BE2C (cell line): ENCODE results near the gene PNPLA6.

Source experiments
- DNase-seq: peaks from one replicate; pipeline ENCODE4 v3.0.0-alpha.2; 2020
- H3K27me3 ChIP-seq: fragments of 250-450 bp; sonication (Bioruptor Pico); 2 replicates; pipeline ENCODE4 v1.5.1; 2020; ENCODE audit warnings: mild to moderate bottlenecking
- H3K36me3 ChIP-seq: fragments of 250-450 bp; sonication (Bioruptor Pico); 2 replicates; pipeline ENCODE4 v1.5.1; 2020; ENCODE audit warnings: mild to moderate bottlenecking
- H3K4me1 ChIP-seq: fragments of 250-450 bp; sonication (Bioruptor Pico); 2 replicates; pipeline ENCODE4 v1.5.1; 2020
- H3K4me3 ChIP-seq: 2 replicates; pipeline ENCODE4 v1.5.1; 2011; ENCODE audit warnings: low read depth, low read length
- H3K9me3 ChIP-seq: fragments of 250-450 bp; sonication (Bioruptor Pico); 2 replicates; pipeline ENCODE4 v1.5.1; 2020
- CTCF ChIP-seq: IDR thresholded peaks from 2 replicates; pipeline ENCODE4 v1.5.1; 2012; ENCODE audit warnings: mild to moderate bottlenecking, low read depth, low read length

Gene PNPLA6

GRCh38 chr19:7603919-7604318 lies 68.4 kb downstream of the PNPLA6 start:
- Histone ChIP-seq H3K36me3 (no peaks in the 10 kb centered on the region; the same call in 1 of the 2 replicates), H3K27me3 (no peaks in the 10 kb centered on the region), H3K4me1 (peaks cover 5% of the 10 kb centered on the region; the same call in 1 of the 2 replicates), H3K9me3 (no peaks in the 10 kb centered on the region), H3K4me3 (no peak overlapping the region)
- no peak for DNase-seq
- no peak for TF ChIP-seq CTCF

GRCh38 chr19:7605490-7606222 lies 70.1 kb downstream of the PNPLA6 start:
- Histone ChIP-seq H3K4me3 (no peak overlapping the region), H3K27me3 (no peaks in the 10 kb centered on the region), H3K4me1 (peaks cover 5% of the 10 kb centered on the region; the same call in 1 of the 2 replicates), H3K36me3 (no peaks in the 10 kb centered on the region; the same call in 1 of the 2 replicates), H3K9me3 (no peaks in the 10 kb centered on the region)
- TF ChIP-seq CTCF = no peak
- DNase-seq = peak; percentile 93

- TF ChIP-seq CTCF = no peak
- no peaks in the 10 kb centered on the region for H3K27me3 ChIP-seq
- H3K4me1 ChIP-seq = peaks cover 5% of the 10 kb centered on the region; the same call in 1 of the 2 replicates
- no peaks in the 10 kb centered on the region; the same call in 1 of the 2 replicates for H3K36me3 ChIP-seq
- H3K9me3 ChIP-seq = no peaks in the 10 kb centered on the region
- DNase-seq = no peak
- no peak overlapping the region for H3K4me3 ChIP-seq
These were observed 70.8 kb downstream of the PNPLA6 start for GRCh38 chr19:7606289-7606688.

- Histone ChIP-seq H3K9me3 (no peaks in the 10 kb centered on the region), H3K27me3 (no peaks in the 10 kb centered on the region), H3K4me3 (no peak overlapping the region), H3K36me3 (no peaks in the 10 kb centered on the region; the same call in 1 of the 2 replicates), H3K4me1 (peaks cover 5% of the 10 kb centered on the region; the same call in 1 of the 2 replicates)
- DNase-seq = no peak
- TF ChIP-seq CTCF = no peak
These were observed 71.8 kb downstream of the PNPLA6 start for GRCh38 chr19:7607212-7607873.

GRCh38 chr19:7607874-7608560 lies 72.5 kb downstream of the PNPLA6 start:
- no peak for TF ChIP-seq CTCF
- Histone ChIP-seq H3K4me3 (no peak overlapping the region), H3K36me3 (no peaks in the 10 kb centered on the region; the same call in 1 of the 2 replicates), H3K4me1 (peaks cover 5% of the 10 kb centered on the region; the same call in 1 of the 2 replicates), H3K9me3 (no peaks in the 10 kb centered on the region), H3K27me3 (no peaks in the 10 kb centered on the region)
- no peak for DNase-seq
